Activated CD4-positive, alpha-beta T cell treated with anti-CD3 and anti-CD28 coated beads, Interleukin-10, Interleukin-2, amounts not matched to agents 100 ng/mL and 50 ng/mL, durations not matched to agents 16 hours and 8 hours (primary cell): ENCODE results near the gene RNF13.
"Not testable (repeated sequence)": the region's sequence is repeated elsewhere in the genome, so short reads cannot be mapped to it uniquely, and the experiment has no call there.

Source experiments
- DNase-seq: peaks from one replicate; pipeline ENCODE4 v3.0.0-alpha.2; 2020

RNF13 gene

GRCh38 chr3:149844091-149844490 is 31.1 kb downstream of the RNF13 start:
- DNase-seq, result no peak

GRCh38 chr3:149845570-149846244 is 32.7 kb downstream of the RNF13 start:
- no peak for DNase-seq

GRCh38 chr3:149848238-149848637 is 35.2 kb downstream of the RNF13 start:
- DNase-seq, result no peak

- no peak for DNase-seq
Observed at GRCh38 chr3:149848688-149849087, 35.7 kb downstream of the RNF13 start.

GRCh38 chr3:149850787-149851584 is 38.0 kb downstream of the RNF13 start:
- no peak for DNase-seq

GRCh38 chr3:149858911-149859310 is 45.9 kb downstream of the RNF13 start:
- no peak for DNase-seq

GRCh38 chr3:149860881-149861280 is 47.9 kb downstream of the RNF13 start:
- DNase-seq, result no peak

- no peak for DNase-seq
Observed at GRCh38 chr3:149867563-149867962, 54.5 kb downstream of the RNF13 start.

- peak; percentile 4 for DNase-seq
Observed at GRCh38 chr3:149871855-149872254, 58.8 kb downstream of the RNF13 start.

- DNase-seq, result no peak
Observed at GRCh38 chr3:149872589-149872988, 59.6 kb downstream of the RNF13 start.

GRCh38 chr3:149877668-149878067 is 64.7 kb downstream of the RNF13 start:
- DNase-seq, result no peak

- peak; percentile 18 for DNase-seq
Observed at GRCh38 chr3:149879872-149880271, 66.9 kb downstream of the RNF13 start.

GRCh38 chr3:149881879-149882278 is 68.9 kb downstream of the RNF13 start:
- no peak for DNase-seq

- DNase-seq, result no peak
Observed at GRCh38 chr3:149883134-149883533, 70.1 kb downstream of the RNF13 start.

GRCh38 chr3:149883860-149884259 is 70.8 kb downstream of the RNF13 start:
- not testable (repeated sequence) for DNase-seq

- DNase-seq, result peak; percentile 3
Observed at GRCh38 chr3:149884848-149885247, 71.8 kb downstream of the RNF13 start.

- no peak for DNase-seq
Observed at GRCh38 chr3:149886957-149887356, 73.9 kb downstream of the RNF13 start.

- DNase-seq, result no peak
Observed at GRCh38 chr3:149891621-149892020, 78.6 kb downstream of the RNF13 start.

GRCh38 chr3:149892371-149892770 is 79.4 kb downstream of the RNF13 start:
- DNase-seq, result no peak

GRCh38 chr3:149894205-149894604 is 81.2 kb downstream of the RNF13 start:
- no peak for DNase-seq

- no peak for DNase-seq
Observed at GRCh38 chr3:149895339-149895738, 82.3 kb downstream of the RNF13 start.

GRCh38 chr3:149895769-149896168 is 82.8 kb downstream of the RNF13 start:
- DNase-seq, result no peak

GRCh38 chr3:149898771-149899170 is 85.8 kb downstream of the RNF13 start:
- DNase-seq, result no peak

GRCh38 chr3:149900322-149900721 is 87.3 kb downstream of the RNF13 start:
- DNase-seq, result no peak

GRCh38 chr3:149901770-149902169 is 88.8 kb downstream of the RNF13 start:
- DNase-seq, result no peak
